Smooth muscle cell (in vitro differentiated cells): ENCODE measurements around the gene ARHGEF28. TPM values are rescaled to one million over a fixed set of nuclear protein-coding genes. Genes with fewer than 3 reads are reported as not detected.

Source experiments
- DNase-seq: peaks from one replicate; lab custom pipeline; 2025; ENCODE audit not compliant: unreplicated experiment; lab: John Stamatoyannopoulos, UW
- H2AFZ ChIP-seq: fragments of 200-600 bp; sonication (generic); 2 replicates; pipeline ENCODE4 v1.6.0; 2016; ENCODE audit warnings: antibody characterized with exemption, low read depth, mild to moderate bottlenecking
- H3F3A ChIP-seq: fragments of 200-600 bp; sonication (generic); 2 replicates; pipeline ENCODE4 v1.6.0; 2017; ENCODE audit warnings: antibody characterized with exemption, low read depth
- H3K27ac ChIP-seq: fragments of 200-600 bp; sonication (generic); 2 replicates; pipeline ENCODE4 v1.5.1; 2016; ENCODE audit warnings: low read depth, mild to moderate bottlenecking
- H3K27me3 ChIP-seq: fragments of 200-600 bp; sonication (generic); 2 replicates; pipeline ENCODE4 v1.6.1; 2016; ENCODE audit warnings: low read depth, mild to moderate bottlenecking
- H3K36me3 ChIP-seq: fragments of 200-600 bp; sonication (generic); 2 replicates; pipeline ENCODE4 v1.5.1; 2016; ENCODE audit warnings: low read depth
- H3K4me1 ChIP-seq: fragments of 200-600 bp; sonication (generic); 2 replicates; pipeline ENCODE4 v1.5.1; 2016; ENCODE audit warnings: low read depth
- H3K4me2 ChIP-seq: fragments of 200-600 bp; sonication (generic); 2 replicates; pipeline ENCODE4 v1.6.0; 2016; ENCODE audit warnings: mild to moderate bottlenecking
- H3K4me3 ChIP-seq: fragments of 200-600 bp; sonication (generic); 2 replicates; pipeline ENCODE4 v1.5.1; 2016; ENCODE audit warnings: mild to moderate bottlenecking
- H3K79me2 ChIP-seq: fragments of 200-600 bp; sonication (generic); 2 replicates; pipeline ENCODE4 v1.6.0; 2016; ENCODE audit warnings: low read depth, mild to moderate bottlenecking
- H3K9ac ChIP-seq: fragments of 200-600 bp; sonication (generic); 2 replicates; pipeline ENCODE4 v1.6.0; 2016; ENCODE audit warnings: low read depth
- H3K9me3 ChIP-seq: fragments of 200-600 bp; sonication (generic); replicated peaks from 2 replicates; pipeline ENCODE4 v1.5.1; 2016; ENCODE audit warnings: low read depth
- H4K20me1 ChIP-seq: fragments of 200-600 bp; sonication (generic); 2 replicates; pipeline ENCODE4 v1.6.0; 2016; ENCODE audit warnings: low read depth
- CTCF ChIP-seq: fragments of 200-600 bp; sonication (generic); IDR thresholded peaks from 2 replicates; pipeline ENCODE4 v1.5.1; 2017; ENCODE audit warnings: borderline replicate concordance, mild to moderate bottlenecking, antibody characterized with exemption; ENCODE audit not compliant: insufficient read depth, poor library complexity, severe bottlenecking
- WGBS: methylation state at CpG from one replicate; pipeline ENCODE4 v1.1.7; 2016; ENCODE audit warnings: low lambda C conversion rate; 5-methylcytosine and 5-hydroxymethylcytosine counted together
- polyA plus RNA-seq: library from polyadenylated mRNA; unstranded; fragments of >200 nt; fragmentation: Nextera tagmentation; extraction: Ambion mirVana; gene quantifications from 2 replicates; pipeline ENCODE4 v1.2.1, GENCODE V29; 2016
- total RNA-seq: library from RNA; depleted of rRNA; stranded (reverse); fragments of >200 nt; gene quantifications from 2 replicates; pipeline ENCODE4 v1.2.3, GENCODE V29; 2014

ARHGEF28 gene
- total and polyA plus RNA-seq, 2 experiments from 2014 or later: 0.19 to 0.90 TPM

DNA sequence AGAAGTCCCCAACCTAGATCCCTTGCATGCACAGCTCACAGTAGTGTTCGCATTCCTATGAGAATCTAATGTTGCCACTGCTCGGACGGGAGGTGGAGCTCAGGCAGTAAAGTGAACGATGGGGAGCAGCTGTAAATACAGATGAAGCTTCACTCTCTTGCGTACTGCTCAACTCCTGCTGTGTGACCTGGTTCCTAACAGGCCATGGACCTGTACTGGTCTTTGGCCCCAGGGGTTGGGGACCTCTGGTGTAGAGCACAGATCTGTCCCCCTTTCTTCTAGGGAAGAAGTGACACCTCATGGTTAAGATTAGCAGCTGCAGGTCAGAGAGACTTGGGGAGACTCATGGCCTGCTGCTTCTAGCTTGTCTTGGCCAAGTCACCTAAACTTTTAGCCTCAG is 7.1 kb downstream of the ARHGEF28 start:
- WGBS: 84% methylated on average over 5 of the region's 5 CpGs
- Histone ChIP-seq H3K79me2 (no peaks in the 10 kb centered on the region), H3K27ac (no peak overlapping the region)

DNA sequence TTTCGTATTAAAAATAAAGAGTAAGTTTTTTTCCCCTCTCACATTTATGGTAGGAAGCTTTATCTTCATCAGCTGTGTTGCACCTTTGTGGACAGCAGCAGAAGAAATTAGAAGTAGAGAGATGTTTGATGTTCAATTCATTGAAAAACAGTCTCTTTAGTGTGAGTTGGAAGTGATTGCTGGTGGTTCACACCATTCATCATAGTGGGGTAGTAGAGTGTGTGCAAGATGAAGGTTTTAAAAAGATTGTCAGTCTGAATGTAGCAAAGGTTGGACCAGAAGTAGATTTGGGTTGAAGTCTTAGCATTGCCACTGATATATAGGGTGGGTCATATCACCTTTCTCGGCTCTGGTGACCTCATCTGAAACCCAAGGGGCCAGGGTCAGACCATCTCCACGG is 10.4 kb downstream of the ARHGEF28 start:
- Histone ChIP-seq H4K20me1 (no peaks in the 10 kb centered on the region), H3K9me3 (no peaks in the 10 kb centered on the region), H3K79me2 (no peaks in the 10 kb centered on the region), H2AFZ (no peak overlapping the region), H3K27ac (no peak overlapping the region), H3K27me3 (peaks cover 85% of the 10 kb centered on the region), H3F3A (no peaks in the 10 kb centered on the region), H3K9ac (no peak overlapping the region), H3K36me3 (no peaks in the 10 kb centered on the region), H3K4me2 (no peak overlapping the region), H3K4me3 (no peak overlapping the region), H3K4me1 (peaks cover 9% of the 10 kb centered on the region)
- no peak for TF ChIP-seq CTCF
- 83% methylated on average over 3 of the region's 3 CpGs for WGBS
- DNase-seq: no peak

More for the DNA sequence above, 7.1 kb downstream of the ARHGEF28 start:
- TF ChIP-seq CTCF: no peak
- H3K4me2 ChIP-seq: no peak overlapping the region
- no peaks in the 10 kb centered on the region for H3K36me3 ChIP-seq
- H3K27me3 ChIP-seq: peaks cover 97% of the 10 kb centered on the region
- H3K9me3 ChIP-seq: no peaks in the 10 kb centered on the region
- peaks cover 3% of the 10 kb centered on the region for H3K4me1 ChIP-seq
- no peak overlapping the region for H3K4me3 ChIP-seq
- H3K9ac ChIP-seq: no peak overlapping the region
- no peak overlapping the region for H2AFZ ChIP-seq
- H4K20me1 ChIP-seq: no peaks in the 10 kb centered on the region
- DNase-seq: no peak
- no peaks in the 10 kb centered on the region for H3F3A ChIP-seq

- H3K27me3 ChIP-seq: peaks cover 84% of the 10 kb centered on the region
- peaks cover 9% of the 10 kb centered on the region for H3K4me1 ChIP-seq
- H3K79me2 ChIP-seq: no peaks in the 10 kb centered on the region
- H3K4me2 ChIP-seq: no peak overlapping the region
- no peak for TF ChIP-seq CTCF
- H3K9ac ChIP-seq: no peak overlapping the region
- 39% methylated on average over 2 of the region's 2 CpGs for WGBS
- H3F3A ChIP-seq: no peaks in the 10 kb centered on the region
- no peaks in the 10 kb centered on the region for H4K20me1 ChIP-seq
- H3K4me3 ChIP-seq: no peak overlapping the region
- DNase-seq: no peak
- H3K36me3 ChIP-seq: no peaks in the 10 kb centered on the region
- no peak overlapping the region for H2AFZ ChIP-seq
- no peak overlapping the region for H3K27ac ChIP-seq
- H3K9me3 ChIP-seq: no peaks in the 10 kb centered on the region
Measured at GRCh38 chr5:73637565-73637964, 11.6 kb downstream of the ARHGEF28 start.

DNA sequence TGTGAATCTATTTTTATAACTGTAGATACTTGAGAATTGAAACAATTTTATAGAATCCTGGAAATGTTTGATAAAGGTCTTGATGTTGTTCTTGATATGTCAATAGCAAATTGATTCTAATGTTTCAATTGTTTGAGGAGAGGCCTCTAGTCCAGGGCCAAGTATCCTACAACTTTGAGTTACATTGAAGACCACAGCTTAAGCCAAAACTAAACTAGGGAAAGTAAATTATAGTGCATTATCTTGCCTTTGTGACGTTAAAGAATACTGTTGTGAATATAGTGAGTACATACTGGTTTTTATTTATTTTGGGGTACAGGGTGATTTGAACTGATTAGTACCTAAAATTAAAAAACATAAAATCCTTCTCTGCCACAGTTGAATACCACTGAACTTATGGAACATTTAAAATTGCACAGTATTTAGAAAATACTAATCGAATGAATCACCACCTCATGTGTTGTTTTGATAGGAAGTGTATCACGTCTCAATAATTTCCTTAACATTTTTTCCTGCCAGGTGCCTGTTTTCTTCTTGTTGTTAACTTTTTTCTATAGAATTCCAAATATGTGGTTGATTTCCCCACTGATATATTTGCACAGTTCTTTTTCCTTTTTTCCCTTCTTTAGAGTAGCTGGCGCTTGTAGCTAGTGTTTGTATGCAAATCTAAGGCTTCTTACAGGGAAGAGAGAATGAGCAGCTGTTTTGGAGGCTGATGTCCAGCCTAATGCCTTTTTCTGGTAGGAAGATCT is 12.5 kb downstream of the ARHGEF28 start:
- H4K20me1 ChIP-seq: no peaks in the 10 kb centered on the region
- H3K4me2 ChIP-seq: no peak overlapping the region
- H3K9me3 ChIP-seq: no peaks in the 10 kb centered on the region
- H3K79me2 ChIP-seq: no peaks in the 10 kb centered on the region
- peaks cover 9% of the 10 kb centered on the region for H3K4me1 ChIP-seq
- H3K27me3 ChIP-seq: peaks cover 86% of the 10 kb centered on the region
- no peak for DNase-seq
- TF ChIP-seq CTCF: no peak
- H3K4me3 ChIP-seq: no peak overlapping the region
- H3K36me3 ChIP-seq: no peaks in the 10 kb centered on the region
- H3K9ac ChIP-seq: no peak overlapping the region
- no peak overlapping the region for H3K27ac ChIP-seq
- 80% methylated on average over 4 of the region's 4 CpGs for WGBS
- no peaks in the 10 kb centered on the region for H3F3A ChIP-seq
- no peak overlapping the region for H2AFZ ChIP-seq
